GM06990 (cell line): Measurements from ENCODE around the gene MBOAT1.

ENCODE experiments used
- DNase-seq: peaks from one replicate; pipeline ENCODE4 v3.0.0-alpha.2; 2011; ENCODE audit not compliant: insufficient read length; ENCODE audit errors: extremely low read depth
- H3K27me3 ChIP-seq: replicated peaks from 2 replicates; pipeline ENCODE4 v1.6.0; 2011; ENCODE audit warnings: low read length; ENCODE audit not compliant: control insufficient read depth, insufficient read depth
- H3K36me3 ChIP-seq: 2 replicates; pipeline ENCODE4 v1.5.1; 2011; ENCODE audit warnings: low read length; ENCODE audit not compliant: control insufficient read depth, insufficient read depth
- H3K4me3 ChIP-seq: replicated peaks from 2 replicates; pipeline ENCODE4 v1.5.1; 2011; ENCODE audit warnings: low read depth, mild to moderate bottlenecking, control low read depth, low read length
- CTCF ChIP-seq: IDR thresholded peaks from 2 replicates; pipeline ENCODE4 v1.5.1; 2011; ENCODE audit warnings: low read length, control low read depth, mild to moderate bottlenecking, inconsistent platforms; ENCODE audit not compliant: insufficient read depth, poor library complexity, severe bottlenecking

Gene MBOAT1

GRCh38 chr6:20160541-20161283, 51.6 kb downstream of the MBOAT1 start:
- TF ChIP-seq CTCF: no peak
- no peak for DNase-seq
- H3K36me3 ChIP-seq: no peaks in the 10 kb centered on the region
- H3K4me3 ChIP-seq: no peak overlapping the region
- no peaks in the 10 kb centered on the region for H3K27me3 ChIP-seq

- no peaks in the 10 kb centered on the region for H3K36me3 ChIP-seq
- TF ChIP-seq CTCF: no peak
- no peaks in the 10 kb centered on the region for H3K27me3 ChIP-seq
- H3K4me3 ChIP-seq: no peak overlapping the region
- no peak for DNase-seq
These were observed 52.3 kb downstream of the MBOAT1 start for GRCh38 chr6:20159781-20160540.

- H3K27me3 ChIP-seq: no peaks in the 10 kb centered on the region
- TF ChIP-seq CTCF: no peak
- no peaks in the 10 kb centered on the region for H3K36me3 ChIP-seq
- DNase-seq: no peak
- H3K4me3 ChIP-seq: no peak overlapping the region
These were observed 53.2 kb downstream of the MBOAT1 start for GRCh38 chr6:20159098-20159497.

- Histone ChIP-seq H3K36me3 (no peaks in the 10 kb centered on the region), H3K27me3 (no peaks in the 10 kb centered on the region), H3K4me3 (no peak overlapping the region)
- TF ChIP-seq CTCF: no peak
- DNase-seq: no peak
These were observed 53.6 kb downstream of the MBOAT1 start for GRCh38 chr6:20158676-20159075.

- H3K36me3 ChIP-seq: no peaks in the 10 kb centered on the region
- DNase-seq: no peak
- H3K4me3 ChIP-seq: no peak overlapping the region
- TF ChIP-seq CTCF: no peak
- no peaks in the 10 kb centered on the region for H3K27me3 ChIP-seq
These were observed 55.4 kb downstream of the MBOAT1 start for GRCh38 chr6:20156824-20157223.
